Esophagus muscularis mucosa (tissue), 3 donors: ENCODE measurements around the gene KRT7.

Experiments
- EP300 ChIP-seq: sonication (generic); formaldehyde crosslinking; IDR thresholded peaks from one replicate; pipeline ENCODE4 v1.6.1; 2017; ENCODE audit warnings: antibody characterized with exemption
- POLR2AphosphoS5 ChIP-seq, 2 donors: sonication (generic); formaldehyde crosslinking; IDR thresholded peaks; one replicate each; pipeline ENCODE4 v1.6.1; 2017; ENCODE audit warnings: antibody characterized with exemption in 2 of 2

- TF ChIP-seq EP300: no peak
- TF ChIP-seq POLR2AphosphoS5 (IDR thresholded peaks at IDR 0.05): no peak
These were observed 24.1 kb downstream of the KRT7 start for GRCh38 chr12:52257074-52257551.
